HG02678 (cell line): Measurements from ENCODE around the gene NEK2.
"Not testable (repeated sequence)": the region's sequence is repeated elsewhere in the genome, so short reads cannot be mapped to it uniquely, and the experiment has no call there.

Experiments
- ATAC-seq: cut with Tn5 transposase; IDR thresholded peaks from one replicate; pipeline ENCODE4 v1.9.1; 2021; ENCODE audit warnings: mild to moderate bottlenecking, moderate library complexity; ENCODE audit not compliant: unreplicated experiment

The NEK2 gene

GRCh38 chr1:211695135-211695816, 19.9 kb upstream of the NEK2 start:
- peak; percentile 46 for ATAC-seq

DNA sequence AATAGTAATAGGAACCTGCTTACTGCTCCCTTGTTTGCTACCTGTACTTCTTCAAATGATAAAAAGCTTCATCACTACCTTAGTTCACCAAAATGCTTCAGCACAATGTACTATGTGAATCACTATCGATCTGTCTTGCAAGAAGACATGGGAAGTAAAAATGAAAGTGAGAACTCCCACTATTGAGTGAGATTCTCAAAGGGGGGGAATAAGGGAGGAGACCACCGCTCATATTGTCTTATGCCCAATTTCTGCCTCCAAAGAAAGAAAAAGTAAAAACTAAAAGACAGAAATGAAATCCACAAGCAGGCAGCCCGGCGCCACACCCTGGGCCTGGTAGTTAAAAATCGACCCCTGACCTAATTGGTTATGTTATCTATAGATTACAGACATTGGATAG, 18.5 kb upstream of the NEK2 start:
- ATAC-seq = not testable (repeated sequence)

- no peak for ATAC-seq
Measured at GRCh38 chr1:211688421-211688820, 13.0 kb upstream of the NEK2 start.

GRCh38 chr1:211687462-211688215, 12.2 kb upstream of the NEK2 start:
- no peak for ATAC-seq

DNA sequence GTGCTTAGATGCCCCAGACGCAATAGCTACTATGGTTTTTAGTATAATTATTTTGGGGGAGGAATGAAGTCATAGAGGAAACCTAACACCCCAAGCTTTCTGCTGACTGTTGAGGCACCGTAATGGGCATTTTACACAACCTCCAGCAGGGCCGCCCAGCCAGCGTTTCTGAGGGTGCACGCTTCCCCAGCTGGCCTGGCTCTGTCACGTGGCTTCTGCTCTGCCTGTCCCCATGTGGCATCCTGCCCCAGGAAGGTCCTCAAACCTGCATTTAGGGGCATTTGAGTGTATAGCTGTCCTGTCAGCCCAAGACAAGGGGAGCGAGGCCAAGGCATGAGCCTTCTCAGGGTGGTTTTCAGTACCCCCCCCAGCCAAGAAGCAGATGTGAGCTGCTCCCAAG, 10.4 kb upstream of the NEK2 start:
- no peak for ATAC-seq

DNA sequence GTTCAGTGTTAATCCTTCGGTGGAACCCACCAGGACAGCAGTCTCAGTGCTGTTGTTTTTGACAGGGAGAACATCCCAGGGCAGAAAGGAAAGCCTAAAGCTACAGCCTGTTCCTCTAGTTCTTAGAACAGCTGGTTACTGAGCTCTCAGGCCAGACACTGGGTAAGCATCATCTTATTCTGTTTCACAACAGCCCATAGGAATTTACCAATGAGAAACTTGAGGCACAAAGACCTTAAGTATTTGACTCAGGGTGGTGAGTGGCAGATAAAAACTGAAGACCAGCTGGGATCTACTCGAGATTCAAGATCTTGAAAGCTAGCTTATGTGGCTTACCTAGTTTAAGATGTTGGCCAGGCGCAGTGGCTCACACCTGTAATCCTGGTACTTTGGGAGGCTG, 9.4 kb upstream of the NEK2 start:
- no peak for ATAC-seq

GRCh38 chr1:211684331-211684730, 8.9 kb upstream of the NEK2 start:
- ATAC-seq = no peak

DNA sequence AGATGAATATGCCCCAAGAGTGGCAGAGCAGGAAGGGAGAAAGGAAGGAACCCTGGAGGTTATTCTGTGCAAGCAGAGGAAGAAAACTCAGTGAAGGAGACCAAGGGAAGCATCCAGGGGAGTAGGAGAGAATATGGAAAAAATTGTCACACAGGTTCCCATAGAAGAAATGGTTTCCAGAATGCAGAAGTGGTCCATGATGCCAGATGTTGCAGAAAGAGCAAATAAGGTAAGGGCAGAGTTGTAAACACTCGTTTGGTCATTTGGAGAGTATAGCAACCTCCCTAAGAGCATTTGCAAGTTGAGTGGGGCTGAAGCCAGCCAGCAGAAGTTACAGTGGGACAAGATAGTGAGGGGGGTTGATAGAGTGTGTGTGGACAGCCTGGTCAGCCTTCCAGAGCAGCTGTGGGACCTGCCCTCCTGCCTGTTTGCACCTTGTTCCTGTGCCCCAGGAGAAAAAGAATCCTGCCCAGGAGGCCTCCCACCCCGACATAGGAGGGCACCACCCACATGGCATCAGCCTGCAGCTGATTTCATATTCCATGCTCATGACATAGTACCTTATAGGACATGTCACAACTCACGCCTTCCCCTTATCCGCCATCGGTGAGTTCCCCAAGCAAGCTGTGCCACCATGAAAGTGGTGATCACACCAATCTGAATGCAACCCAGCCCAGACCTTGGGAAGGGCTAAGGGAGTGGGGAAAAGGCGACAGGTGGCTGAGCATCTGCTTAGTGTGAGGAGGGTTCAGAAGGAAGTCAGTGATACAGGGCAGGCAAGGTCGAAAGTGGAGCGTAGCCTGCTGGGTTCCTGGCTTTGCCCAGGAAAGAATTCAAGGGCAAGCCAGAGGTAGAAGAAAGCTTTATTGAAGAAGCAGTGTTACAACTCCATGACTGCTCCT, 8.2 kb upstream of the NEK2 start:
- no peak for ATAC-seq

- ATAC-seq = not testable (repeated sequence)
Measured at GRCh38 chr1:211682186-211682585, 6.8 kb upstream of the NEK2 start.

- ATAC-seq = peak; percentile 80
Measured at GRCh38 chr1:211680752-211681327, 5.4 kb upstream of the NEK2 start.

DNA sequence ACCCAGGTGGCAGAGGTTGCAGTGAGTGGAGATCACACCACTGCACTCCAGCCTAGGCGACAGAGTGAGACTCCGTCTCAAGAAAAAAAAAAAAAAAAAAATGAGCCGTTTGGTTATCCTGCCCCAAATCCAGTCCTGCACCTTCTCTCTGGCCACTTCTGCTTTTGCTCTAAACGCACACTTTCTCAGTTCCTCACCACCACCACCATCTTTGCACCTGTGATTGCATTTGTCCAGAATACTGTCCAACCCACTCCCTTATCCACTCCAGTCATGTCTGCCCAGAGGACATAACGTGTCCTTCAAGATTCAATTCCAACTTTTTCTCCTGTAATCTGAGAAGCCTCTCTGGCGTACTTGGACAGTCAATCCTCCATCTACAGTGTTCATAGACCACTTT, 2.2 kb upstream of the NEK2 start:
- ATAC-seq = no peak

DNA sequence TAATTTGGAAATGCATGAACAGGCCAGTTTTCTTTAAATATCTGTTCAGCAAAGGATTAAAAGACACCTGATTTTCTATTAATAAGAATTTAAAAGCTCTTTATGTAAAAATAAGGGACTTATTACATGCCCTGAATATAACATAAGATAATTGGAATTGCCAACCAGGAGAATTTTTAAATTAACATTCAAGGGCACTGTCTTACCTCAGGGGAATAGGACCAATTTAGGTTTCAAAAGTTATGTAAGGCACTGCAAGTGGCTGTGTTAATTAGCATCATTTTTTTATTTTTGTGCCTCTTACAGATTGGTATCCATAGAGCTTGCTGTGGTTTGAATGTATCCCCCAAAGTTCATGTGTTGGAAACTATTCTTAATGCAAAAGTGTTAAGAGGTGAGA, 1.3 kb upstream of the NEK2 start:
- no peak for ATAC-seq

DNA sequence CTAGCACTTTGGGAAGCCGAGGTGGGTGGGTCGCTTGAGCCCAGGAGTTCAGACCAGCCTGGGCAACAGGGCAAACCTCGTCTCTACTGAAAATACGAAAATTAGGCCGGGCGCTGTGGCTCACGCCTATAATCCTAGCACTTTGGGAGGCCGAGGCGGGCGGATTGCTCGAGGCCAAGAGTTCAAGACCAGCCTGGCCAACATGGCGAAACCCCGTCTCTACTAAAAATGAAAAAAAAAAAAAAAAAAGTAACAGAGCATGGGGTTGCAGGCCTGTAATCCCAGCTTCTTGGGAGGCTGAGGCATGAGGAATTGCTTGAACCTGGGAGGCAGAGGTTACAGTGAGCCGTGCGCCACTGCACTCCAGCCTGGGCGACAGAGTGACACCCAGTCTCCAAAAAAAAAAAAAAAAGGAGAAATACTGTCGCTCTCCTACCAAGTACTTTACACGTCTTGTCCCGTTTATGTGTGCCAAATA, 724 bp upstream of the NEK2 start:
- ATAC-seq = no peak

- no peak for ATAC-seq
Measured at GRCh38 chr1:211667065-211667617, 8.3 kb downstream of the NEK2 start.

GRCh38 chr1:211660718-211661222, 14.7 kb downstream of the NEK2 start:
- ATAC-seq = no peak

- ATAC-seq = no peak
Measured at GRCh38 chr1:211656728-211657127, 18.7 kb downstream of the NEK2 start.

DNA sequence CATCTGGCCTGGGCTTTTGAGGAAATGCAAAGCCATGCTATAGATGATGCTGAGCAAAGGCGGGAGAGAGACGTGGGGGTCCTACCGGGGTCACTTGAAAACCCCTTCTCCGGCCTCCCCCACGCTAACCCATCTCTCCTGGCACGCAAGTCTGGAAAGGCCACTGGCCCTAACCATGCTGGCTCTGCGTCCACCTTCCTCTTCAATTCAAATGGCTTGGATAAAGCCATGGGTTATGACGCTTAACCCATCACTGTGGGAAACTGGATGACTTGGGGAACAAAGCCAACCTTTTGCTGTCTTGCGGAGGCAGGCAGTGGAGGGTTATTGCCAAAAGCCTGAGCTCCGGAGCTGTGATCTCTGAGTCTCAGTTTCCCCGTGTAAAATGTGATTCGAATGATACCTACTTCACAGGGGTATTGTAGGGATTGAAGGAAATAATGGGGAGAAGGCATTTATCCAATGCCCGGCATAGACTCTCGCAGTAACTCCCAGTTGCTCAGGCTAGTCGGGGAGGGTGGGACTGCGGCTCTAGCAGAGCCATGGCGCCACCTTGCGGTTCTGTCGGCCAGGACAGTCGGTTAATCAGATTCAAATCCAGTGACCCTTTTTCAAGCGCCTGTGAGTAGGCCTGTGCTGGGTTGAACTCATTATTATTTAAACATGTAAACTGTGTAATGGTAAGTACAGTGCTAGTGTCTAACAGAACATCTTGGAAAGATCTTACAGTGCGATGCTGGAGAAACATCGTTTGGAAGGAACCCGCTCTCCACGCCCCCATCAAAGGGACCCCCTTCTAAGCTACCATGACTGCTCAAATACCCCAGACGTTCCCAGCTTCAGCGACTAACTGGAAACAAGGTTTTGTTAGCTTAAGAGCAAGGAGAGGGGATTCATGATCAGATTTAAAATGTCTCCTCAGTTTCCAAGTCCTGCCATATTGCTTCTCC, 20.3 kb downstream of the NEK2 start:
- ATAC-seq = peak; percentile 87

DNA sequence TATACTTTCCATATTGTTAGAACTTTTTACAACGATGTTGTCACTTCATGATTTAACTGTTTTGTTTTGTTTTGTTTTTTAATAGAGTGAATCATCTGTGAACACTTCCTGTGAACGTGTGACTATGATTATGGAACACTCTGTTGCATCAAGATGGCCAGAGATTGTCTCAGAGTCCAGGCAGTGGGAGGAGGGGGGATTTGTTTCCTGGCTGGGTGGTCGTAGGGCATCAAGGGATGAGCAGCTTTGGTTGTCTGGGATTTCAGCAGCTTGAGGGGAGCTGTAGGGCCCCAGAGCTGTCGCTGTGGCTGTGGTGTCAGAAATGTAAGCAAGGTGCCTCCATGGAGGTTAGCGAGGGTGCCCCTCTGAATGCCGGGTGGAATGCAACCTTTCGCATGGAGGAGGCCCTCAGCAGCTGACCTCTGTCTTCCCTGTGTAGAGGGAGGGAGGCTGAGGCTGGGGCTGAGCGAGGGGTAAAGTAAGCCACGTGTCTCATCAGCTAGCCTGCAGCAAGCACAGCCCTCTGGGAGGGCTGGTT, 21.4 kb downstream of the NEK2 start:
- ATAC-seq = no peak

- no peak for ATAC-seq
Measured at GRCh38 chr1:211653293-211653692, 22.1 kb downstream of the NEK2 start.
